ENCODE data around the gene LRWD1.

- TF ChIP-seq CTCF (IDR thresholded peaks at IDR 0.05), result no peak
- TF ChIP-seq EP300 (IDR thresholded peaks at IDR 0.05), result no peak
- TF ChIP-seq POLR2A (IDR thresholded peaks at IDR 0.05), result no peak
These were observed 30.7 kb upstream of the LRWD1 start for GRCh38 chr7:102434039-102434486.

All from sigmoid colon (tissue), 4 donors.